Gastroesophageal sphincter (tissue), 4 donors: ENCODE data around the gene SLC10A6. TPM values are rescaled to one million over a fixed set of nuclear protein-coding genes. Genes with fewer than 3 reads are reported as not detected.
A peak's percentile ranks its signal among the peaks of the same experiment; 100 is the strongest.

Source experiments
- ATAC-seq: fragments of 150-250 bp; one replicate; pipeline ENCODE4 v1.9.1; 2016; ENCODE audit warnings: mild to moderate bottlenecking, moderate library complexity
- H3K27ac ChIP-seq, 4 donors: fragments of 200-600 bp; sonication (generic) in 3 of 4; 1 replicate in 3 of 4; 2 replicates in 1 of 4; pipeline ENCODE4 v1.5.1; 2016 to 2019
- H3K27me3 ChIP-seq: fragments of 200-600 bp; sonication (generic); one replicate; pipeline ENCODE4 v1.5.1; 2019
- H3K36me3 ChIP-seq, 2 donors: fragments of 200-600 bp; sonication (generic); one replicate each; pipeline ENCODE4 v1.5.1; 2019; ENCODE audit warnings: control low read depth in 1 of 2
- H3K4me1 ChIP-seq, 3 donors: fragments of 200-600 bp; sonication (generic); 1 replicate in 2 of 3; 2 replicates in 1 of 3; pipeline ENCODE4 v1.5.1; 2016 to 2019; ENCODE audit warnings: control low read depth in 2 of 3
- H3K4me3 ChIP-seq, 2 donors: fragments of 200-600 bp; sonication (generic); one replicate each; pipeline ENCODE4 v1.5.1; 2019; ENCODE audit warnings: mild to moderate bottlenecking in 1 of 2, moderate library complexity in 1 of 2
- H3K9me3 ChIP-seq, 3 donors: fragments of 200-600 bp; sonication (generic); one replicate each; pipeline ENCODE4 v1.5.1; 2017 to 2019; ENCODE audit warnings: control low read depth in 2 of 3
- CTCF ChIP-seq, 4 experiments: fragments of 200-600 bp in 2 of 4; fragments of 450-650 bp in 2 of 4; sonication (generic) in 1 of 4; IDR thresholded peaks; one replicate each; pipeline ENCODE4 v1.5.1; 2017 to 2019; ENCODE audit warnings: antibody characterized with exemption in 4 of 4, mild to moderate bottlenecking in 2 of 4, moderate library complexity in 2 of 4
- EP300 ChIP-seq: sonication (generic); formaldehyde crosslinking; IDR thresholded peaks from one replicate; pipeline ENCODE4 v1.6.1; 2017; ENCODE audit warnings: antibody characterized with exemption, mild to moderate bottlenecking
- POLR2A ChIP-seq, 2 donors: fragments of 450-650 bp; IDR thresholded peaks; one replicate each; pipeline ENCODE4 v1.6.1; 2017; ENCODE audit warnings: antibody characterized with exemption in 2 of 2, mild to moderate bottlenecking in 2 of 2, moderate library complexity in 1 of 2
- POLR2AphosphoS5 ChIP-seq: sonication (generic); formaldehyde crosslinking; IDR thresholded peaks from one replicate; pipeline ENCODE4 v1.6.1; 2017; ENCODE audit warnings: antibody characterized with exemption
- WGBS, 2 donors: methylation state at CpG; one replicate each; pipeline ENCODE4 v1.1.5; 2018; ENCODE audit warnings: low coverage in 1 of 2; 5-methylcytosine and 5-hydroxymethylcytosine counted together
- total RNA-seq, 4 donors: library from RNA; depleted of rRNA; stranded (reverse); fragments of >200 nt; gene quantifications; one replicate each; pipeline ENCODE4 v1.1.0, GENCODE V29; 2016

SLC10A6 gene
- total RNA-seq, 4 donors from 2014 or later: 0.35 to 3.3 (median 2.0) TPM

- Histone ChIP-seq H3K27me3 (no peaks in the 10 kb centered on the region), H3K36me3 (no peaks in the 10 kb centered on the region), H3K9me3 (no peaks in the 10 kb centered on the region), H3K4me3 (no peak overlapping the region), H3K27ac (peak overlapping the region in 1 of 4 donors; percentile 33), H3K4me1 (peaks cover 0 to 12% (median 2%) of the 10 kb centered on the region in 3 donors)
- TF ChIP-seq CTCF (IDR thresholded peaks at IDR 0.05) (no peak), POLR2AphosphoS5 (no peak), EP300 (no peak), POLR2A (IDR thresholded peaks at IDR 0.05) (no peak)
- no peak for ATAC-seq
- WGBS, 2 donors: 29 to 46% methylated on average over 3 to 5 of the region's 5 CpGs
Measured at GRCh38 chr4:86837691-86838503, 11.3 kb downstream of the SLC10A6 start.

GRCh38 chr4:86835677-86836076, 13.5 kb downstream of the SLC10A6 start:
- TF ChIP-seq POLR2AphosphoS5: no peak
- no peak for TF ChIP-seq CTCF (IDR thresholded peaks at IDR 0.05)
- TF ChIP-seq EP300: no peak
- Histone ChIP-seq H3K4me3 (no peak overlapping the region), H3K27ac (no peak overlapping the region), H3K27me3 (no peaks in the 10 kb centered on the region), H3K36me3 (no peaks in the 10 kb centered on the region), H3K4me1 (peaks cover 0 to 12% (median 2%) of the 10 kb centered on the region in 3 donors), H3K9me3 (no peaks in the 10 kb centered on the region)
- WGBS, 2 donors: 71 to 73% methylated on average over 2 to 3 of the region's 3 CpGs
- no peak for ATAC-seq

- no peaks in the 10 kb centered on the region for H3K36me3 ChIP-seq
- H3K27ac ChIP-seq: no peak overlapping the region
- TF ChIP-seq POLR2A (IDR thresholded peaks at IDR 0.05) (no peak), CTCF (IDR thresholded peaks at IDR 0.05) (no peak), POLR2AphosphoS5 (no peak)
- H3K9me3 ChIP-seq: peaks cover 0 to 2% (median 0%) of the 10 kb centered on the region in 3 donors
- 74 to 81% methylated on average over 3 of the region's 3 CpGs for WGBS, 2 donors
- peaks cover 0 to 12% (median 2%) of the 10 kb centered on the region in 3 donors for H3K4me1 ChIP-seq
- no peak for ATAC-seq
- no peak overlapping the region for H3K4me3 ChIP-seq
- H3K27me3 ChIP-seq: no peaks in the 10 kb centered on the region
Measured at GRCh38 chr4:86834901-86835300, 14.3 kb downstream of the SLC10A6 start.

- Histone ChIP-seq H3K36me3 (no peaks in the 10 kb centered on the region), H3K4me3 (no peak overlapping the region), H3K9me3 (peaks cover 0 to 5% (median 0%) of the 10 kb centered on the region in 3 donors), H3K27ac (no peak overlapping the region), H3K27me3 (no peaks in the 10 kb centered on the region), H3K4me1 (peaks cover 0 to 12% (median 2%) of the 10 kb centered on the region in 3 donors)
- TF ChIP-seq POLR2A (IDR thresholded peaks at IDR 0.05) (no peak), CTCF (IDR thresholded peaks at IDR 0.05) (no peak), EP300 (no peak), POLR2AphosphoS5 (no peak)
- 88 to 100% methylated on average over 1 of the region's 1 CpG for WGBS, 2 donors
- no peak for ATAC-seq
Measured at GRCh38 chr4:86833615-86834014, 15.6 kb downstream of the SLC10A6 start.
